HFFc6 (cell line): ENCODE measurements around the gene PBX3. TPM values are rescaled to one million over a fixed set of nuclear protein-coding genes. Genes with fewer than 3 reads are reported as not detected.

Experiments used
- DNase-seq: peaks from one replicate; pipeline ENCODE4 v3.0.0-alpha.2; 2018
- H3K27ac Mint-ChIP-seq: 2 replicates; pipeline ENCODE4 v1.8.0; 2020; ENCODE audit warnings: mild to moderate bottlenecking, mixed read lengths
- H3K27me3 Mint-ChIP-seq: 2 replicates; pipeline ENCODE4 v1.8.0; 2021; ENCODE audit warnings: mild to moderate bottlenecking, moderate library complexity, mixed read lengths; ENCODE audit not compliant: insufficient read depth
- H3K36me3 Mint-ChIP-seq: 2 replicates; pipeline ENCODE4 v1.8.0; 2021; ENCODE audit warnings: low read depth, mixed read lengths
- H3K4me1 Mint-ChIP-seq: 2 replicates; pipeline ENCODE4 v1.8.0; 2020; ENCODE audit warnings: low read depth, mixed read lengths
- H3K4me3 Mint-ChIP-seq: 2 replicates; pipeline ENCODE4 v1.8.0; 2020; ENCODE audit warnings: mild to moderate bottlenecking, moderate library complexity, mixed read lengths
- H3K9me3 Mint-ChIP-seq: 2 replicates; pipeline ENCODE4 v1.8.0; 2020; ENCODE audit warnings: mild to moderate bottlenecking, mixed read lengths
- CTCF ChIP-seq: fragments of 200-600 bp; sonication (generic); IDR thresholded peaks from 2 replicates; pipeline ENCODE4 v1.5.0; 2021; ENCODE audit warnings: antibody characterized with exemption, mild to moderate bottlenecking
- total RNA-seq, 6 experiments: library from RNA; stranded (reverse); fragmentation: NEBNext Ultra II Directional; extraction: Animal tissue kit (Norgen Biotek cat#: 25700); gene quantifications; 2 replicates in 1 of 6; 3 replicates in 5 of 6; pipeline ENCODE4 v1.2.3, GENCODE V29; 2021

PBX3 gene
- total RNA-seq, 6 experiments from 2014 or later = 32.2 to 44.3 (median 40.3) TPM

GRCh38 chr9:125992557-125992956 lies 245.4 kb downstream of the PBX3 start:
- TF ChIP-seq CTCF = no peak
- DNase-seq = no peak
- no peaks in the 10 kb centered on the region for H3K9me3 Mint-ChIP-seq
- no peak overlapping the region for H3K27ac Mint-ChIP-seq
- no peaks in the 10 kb centered on the region for H3K36me3 Mint-ChIP-seq
- no peaks in the 10 kb centered on the region for H3K4me1 Mint-ChIP-seq
- H3K4me3 Mint-ChIP-seq = no peak overlapping the region
- peaks cover 27% of the 10 kb centered on the region for H3K27me3 Mint-ChIP-seq

- peaks cover 29% of the 10 kb centered on the region for H3K27me3 Mint-ChIP-seq
- no peak for DNase-seq
- no peaks in the 10 kb centered on the region for H3K9me3 Mint-ChIP-seq
- no peak for TF ChIP-seq CTCF
- H3K4me3 Mint-ChIP-seq = no peak overlapping the region
- H3K4me1 Mint-ChIP-seq = no peaks in the 10 kb centered on the region
- H3K36me3 Mint-ChIP-seq = no peaks in the 10 kb centered on the region
- H3K27ac Mint-ChIP-seq = no peak overlapping the region
These were observed 246.3 kb downstream of the PBX3 start for GRCh38 chr9:125993466-125993865.

- no peak for DNase-seq
These were observed 247.1 kb downstream of the PBX3 start for GRCh38 chr9:125994066-125994943.

GRCh38 chr9:125995006-125995405 lies 247.8 kb downstream of the PBX3 start:
- Mint-ChIP-seq H3K4me3 (no peak overlapping the region), H3K4me1 (no peaks in the 10 kb centered on the region), H3K27ac (no peak overlapping the region), H3K9me3 (no peaks in the 10 kb centered on the region), H3K27me3 (peaks cover 28% of the 10 kb centered on the region), H3K36me3 (no peaks in the 10 kb centered on the region)
- no peak for TF ChIP-seq CTCF
- no peak for DNase-seq

More at GRCh38 chr9:125994066-125994943, 247.1 kb downstream of the PBX3 start:
- H3K36me3 Mint-ChIP-seq = no peaks in the 10 kb centered on the region
- H3K4me1 Mint-ChIP-seq = no peaks in the 10 kb centered on the region
- no peaks in the 10 kb centered on the region for H3K9me3 Mint-ChIP-seq
- no peak for TF ChIP-seq CTCF
- H3K4me3 Mint-ChIP-seq = no peak overlapping the region
- H3K27me3 Mint-ChIP-seq = peaks cover 29% of the 10 kb centered on the region
- no peak overlapping the region for H3K27ac Mint-ChIP-seq

- peaks cover 31% of the 10 kb centered on the region for H3K27me3 Mint-ChIP-seq
- H3K4me3 Mint-ChIP-seq = no peak overlapping the region
- H3K27ac Mint-ChIP-seq = no peak overlapping the region
- H3K36me3 Mint-ChIP-seq = no peaks in the 10 kb centered on the region
- TF ChIP-seq CTCF = no peak
- H3K4me1 Mint-ChIP-seq = no peaks in the 10 kb centered on the region
- DNase-seq = no peak
- no peaks in the 10 kb centered on the region for H3K9me3 Mint-ChIP-seq
These were observed 248.5 kb downstream of the PBX3 start for GRCh38 chr9:125995706-125996105.
